ENCODE measurements around the gene TMEM191C. TPM values are rescaled to one million over a fixed set of nuclear protein-coding genes. Genes with fewer than 3 reads are reported as not detected.
"Not testable (repeated sequence)": the region's sequence is repeated elsewhere in the genome, so short reads cannot be mapped to it uniquely, and the experiment has no call there.

Gene TMEM191C
- polyA plus RNA-seq, 1 experiment: 2.0 TPM

- H3K36me3 ChIP-seq (ENCODE audit: control insufficient read depth, insufficient read depth, low read length); CTCF ChIA-PET; H3K4me3 ChIP-seq (ENCODE audit: low read depth, low read length); POLR2A ChIA-PET; H3K27me3 ChIP-seq (ENCODE audit: control insufficient read depth, insufficient read depth, low read length); DNase-seq (ENCODE audit: low read depth): not testable (repeated sequence)
These were observed 23.4 kb downstream of the TMEM191C start for GRCh38 chr22:21490556-21490955.

DNA sequence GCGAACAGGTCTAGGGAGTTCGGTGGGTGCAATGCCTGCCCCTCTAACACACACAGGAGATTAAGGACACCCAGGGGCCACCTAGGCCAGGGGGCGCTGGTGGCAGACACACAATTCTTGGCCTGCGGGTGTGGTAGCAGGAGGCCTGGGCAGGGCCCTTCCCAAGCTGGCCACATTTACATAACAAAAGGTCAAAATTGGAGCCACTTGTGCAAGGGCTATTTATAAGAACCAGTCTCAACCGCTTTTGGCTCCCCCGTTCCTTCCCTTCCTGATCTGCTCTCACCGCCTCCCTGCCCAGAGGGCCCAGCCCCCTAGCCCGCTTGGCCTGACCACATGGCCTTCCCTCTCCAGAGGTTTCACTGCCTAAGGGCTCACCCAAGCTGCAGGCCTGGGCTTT lies 25.1 kb downstream of the TMEM191C start:
- H3K36me3 ChIP-seq (ENCODE audit: control insufficient read depth, insufficient read depth, low read length); H3K4me3 ChIP-seq (ENCODE audit: low read depth, low read length); H3K27me3 ChIP-seq (ENCODE audit: control insufficient read depth, insufficient read depth, low read length); DNase-seq (ENCODE audit: low read depth); POLR2A ChIA-PET; CTCF ChIA-PET: not testable (repeated sequence)

GRCh38 chr22:21493789-21494782 lies 26.9 kb downstream of the TMEM191C start:
- H3K36me3 ChIP-seq (ENCODE audit: control insufficient read depth, insufficient read depth, low read length); POLR2A ChIA-PET; CTCF ChIA-PET; H3K4me3 ChIP-seq (ENCODE audit: low read depth, low read length); H3K27me3 ChIP-seq (ENCODE audit: control insufficient read depth, insufficient read depth, low read length); DNase-seq (ENCODE audit: low read depth): not testable (repeated sequence)

DNA sequence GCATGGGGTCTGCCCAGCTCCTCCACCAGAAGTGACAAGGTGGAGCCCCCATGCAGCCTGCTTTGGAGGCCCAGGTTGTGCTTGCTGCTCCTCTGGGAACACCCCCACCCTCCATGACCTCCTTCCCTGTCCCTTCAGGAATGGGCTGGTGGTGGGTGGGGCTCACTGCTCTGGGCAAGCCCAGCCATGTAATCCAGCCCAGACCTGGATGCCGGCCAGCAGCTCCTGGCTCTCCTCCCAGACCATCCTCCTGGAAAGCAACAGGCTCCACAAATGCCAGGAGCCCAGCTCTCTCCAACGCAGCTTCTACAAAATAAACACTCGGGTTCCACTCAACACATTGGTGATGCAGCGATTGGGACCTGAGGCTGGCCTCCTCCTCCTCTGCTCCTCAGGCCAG lies 30.8 kb downstream of the TMEM191C start:
- POLR2A ChIA-PET; DNase-seq (ENCODE audit: low read depth); H3K4me3 ChIP-seq (ENCODE audit: low read depth, low read length); H3K27me3 ChIP-seq (ENCODE audit: control insufficient read depth, insufficient read depth, low read length); H3K36me3 ChIP-seq (ENCODE audit: control insufficient read depth, insufficient read depth, low read length); CTCF ChIA-PET: not testable (repeated sequence)

DNA sequence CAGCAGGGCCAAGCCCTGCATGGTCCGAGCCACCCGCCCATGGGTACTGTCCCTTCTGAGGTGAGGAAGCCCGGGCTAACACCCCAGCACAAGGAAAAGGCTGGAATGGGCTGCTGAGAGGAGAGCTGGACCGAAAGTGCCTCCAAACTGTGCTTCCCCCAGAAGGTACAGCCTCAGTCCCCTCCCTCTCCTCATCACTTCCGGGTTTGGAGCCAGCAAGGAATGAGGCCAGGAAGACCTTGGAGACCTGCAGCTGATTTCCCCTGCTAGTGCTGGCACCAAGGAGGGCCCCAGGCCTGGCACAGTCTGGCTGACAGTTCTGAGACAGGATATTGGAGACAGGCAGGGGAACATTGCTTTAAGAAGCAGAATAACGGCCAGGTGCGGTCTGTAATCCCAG lies 31.3 kb downstream of the TMEM191C start:
- H3K27me3 ChIP-seq (ENCODE audit: control insufficient read depth, insufficient read depth, low read length); POLR2A ChIA-PET; H3K4me3 ChIP-seq (ENCODE audit: low read depth, low read length); H3K36me3 ChIP-seq (ENCODE audit: control insufficient read depth, insufficient read depth, low read length); CTCF ChIA-PET; DNase-seq (ENCODE audit: low read depth): not testable (repeated sequence)

GRCh38 chr22:21499623-21500506 lies 32.7 kb downstream of the TMEM191C start:
- POLR2A ChIA-PET; DNase-seq (ENCODE audit: low read depth); H3K27me3 ChIP-seq (ENCODE audit: control insufficient read depth, insufficient read depth, low read length); H3K36me3 ChIP-seq (ENCODE audit: control insufficient read depth, insufficient read depth, low read length); H3K4me3 ChIP-seq (ENCODE audit: low read depth, low read length); CTCF ChIA-PET: not testable (repeated sequence)

DNA sequence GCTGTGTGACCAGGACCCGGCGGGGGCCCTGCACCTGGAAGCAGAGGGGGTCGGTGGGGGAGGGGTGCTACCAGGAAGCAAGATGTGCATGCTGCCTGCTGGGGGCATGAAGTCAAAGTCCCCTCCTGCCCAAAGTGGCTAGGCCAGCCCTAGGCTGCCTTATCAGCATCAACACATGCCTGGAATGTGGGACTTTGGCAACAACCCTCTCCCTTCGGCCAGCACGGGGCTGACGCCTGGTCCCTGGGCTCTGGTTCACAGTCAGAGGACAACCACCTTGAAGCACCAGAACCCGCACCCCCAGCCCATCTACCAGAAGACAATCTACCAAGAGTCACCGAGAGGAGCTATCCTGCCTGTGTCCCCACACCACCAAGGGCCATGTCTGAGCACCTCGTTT lies 43.2 kb downstream of the TMEM191C start:
- POLR2A ChIA-PET; CTCF ChIA-PET; H3K4me3 ChIP-seq (ENCODE audit: low read depth, low read length); DNase-seq (ENCODE audit: low read depth); H3K36me3 ChIP-seq (ENCODE audit: control insufficient read depth, insufficient read depth, low read length); H3K27me3 ChIP-seq (ENCODE audit: control insufficient read depth, insufficient read depth, low read length): not testable (repeated sequence)

DNA sequence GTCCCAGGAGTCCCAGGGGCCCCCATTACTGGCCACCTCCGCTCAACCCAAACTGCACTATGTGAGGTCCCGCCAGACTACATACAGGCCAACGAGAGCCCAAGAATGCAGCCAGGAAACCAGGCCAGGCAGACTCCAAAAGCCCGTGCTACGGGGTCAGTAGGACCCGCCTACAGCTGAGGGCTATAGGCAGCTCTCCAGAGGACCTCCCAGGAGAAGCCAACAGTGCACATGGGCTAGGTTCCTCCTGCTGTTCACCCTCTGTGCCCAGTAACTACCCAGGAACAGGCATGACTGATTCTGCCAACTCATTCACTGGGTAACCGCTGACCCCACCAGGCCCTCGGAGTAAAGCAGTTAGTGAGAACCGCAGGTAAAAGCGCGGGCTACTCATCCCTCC lies 44.8 kb downstream of the TMEM191C start:
- H3K27me3 ChIP-seq (ENCODE audit: control insufficient read depth, insufficient read depth, low read length); H3K36me3 ChIP-seq (ENCODE audit: control insufficient read depth, insufficient read depth, low read length); CTCF ChIA-PET; POLR2A ChIA-PET; H3K4me3 ChIP-seq (ENCODE audit: low read depth, low read length); DNase-seq (ENCODE audit: low read depth): not testable (repeated sequence)

DNA sequence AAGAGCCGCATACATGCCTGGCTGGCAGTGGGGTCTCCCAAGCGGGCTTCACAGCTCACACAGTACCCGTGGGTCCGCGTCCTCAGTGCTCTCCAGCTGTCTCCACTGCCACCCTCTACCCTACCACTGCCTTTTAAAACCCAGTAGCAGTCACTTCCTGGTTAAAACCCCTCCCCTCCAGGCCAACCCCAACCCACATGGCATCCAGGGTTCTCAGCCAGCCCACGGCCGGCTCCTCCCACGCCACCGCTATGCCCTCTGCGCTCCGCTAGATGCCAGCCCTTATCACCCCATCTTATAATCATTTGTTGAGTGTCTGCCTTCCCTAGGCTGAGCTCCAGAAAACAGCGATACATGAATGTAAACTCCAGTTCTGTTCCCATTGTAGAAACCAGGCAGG lies 46.9 kb downstream of the TMEM191C start:
- CTCF ChIA-PET; H3K4me3 ChIP-seq (ENCODE audit: low read depth, low read length); H3K27me3 ChIP-seq (ENCODE audit: control insufficient read depth, insufficient read depth, low read length); DNase-seq (ENCODE audit: low read depth); POLR2A ChIA-PET; H3K36me3 ChIP-seq (ENCODE audit: control insufficient read depth, insufficient read depth, low read length): not testable (repeated sequence)

- H3K27me3 ChIP-seq (ENCODE audit: control insufficient read depth, insufficient read depth, low read length); H3K4me3 ChIP-seq (ENCODE audit: low read depth, low read length); H3K36me3 ChIP-seq (ENCODE audit: control insufficient read depth, insufficient read depth, low read length); CTCF ChIA-PET; DNase-seq (ENCODE audit: low read depth); POLR2A ChIA-PET: not testable (repeated sequence)
These were observed 48.0 kb downstream of the TMEM191C start for GRCh38 chr22:21515234-21515633.

- CTCF ChIA-PET; POLR2A ChIA-PET; H3K27me3 ChIP-seq (ENCODE audit: control insufficient read depth, insufficient read depth, low read length); H3K36me3 ChIP-seq (ENCODE audit: control insufficient read depth, insufficient read depth, low read length); DNase-seq (ENCODE audit: low read depth); H3K4me3 ChIP-seq (ENCODE audit: low read depth, low read length): not testable (repeated sequence)
These were observed 49.3 kb downstream of the TMEM191C start for GRCh38 chr22:21516522-21516921.

DNA sequence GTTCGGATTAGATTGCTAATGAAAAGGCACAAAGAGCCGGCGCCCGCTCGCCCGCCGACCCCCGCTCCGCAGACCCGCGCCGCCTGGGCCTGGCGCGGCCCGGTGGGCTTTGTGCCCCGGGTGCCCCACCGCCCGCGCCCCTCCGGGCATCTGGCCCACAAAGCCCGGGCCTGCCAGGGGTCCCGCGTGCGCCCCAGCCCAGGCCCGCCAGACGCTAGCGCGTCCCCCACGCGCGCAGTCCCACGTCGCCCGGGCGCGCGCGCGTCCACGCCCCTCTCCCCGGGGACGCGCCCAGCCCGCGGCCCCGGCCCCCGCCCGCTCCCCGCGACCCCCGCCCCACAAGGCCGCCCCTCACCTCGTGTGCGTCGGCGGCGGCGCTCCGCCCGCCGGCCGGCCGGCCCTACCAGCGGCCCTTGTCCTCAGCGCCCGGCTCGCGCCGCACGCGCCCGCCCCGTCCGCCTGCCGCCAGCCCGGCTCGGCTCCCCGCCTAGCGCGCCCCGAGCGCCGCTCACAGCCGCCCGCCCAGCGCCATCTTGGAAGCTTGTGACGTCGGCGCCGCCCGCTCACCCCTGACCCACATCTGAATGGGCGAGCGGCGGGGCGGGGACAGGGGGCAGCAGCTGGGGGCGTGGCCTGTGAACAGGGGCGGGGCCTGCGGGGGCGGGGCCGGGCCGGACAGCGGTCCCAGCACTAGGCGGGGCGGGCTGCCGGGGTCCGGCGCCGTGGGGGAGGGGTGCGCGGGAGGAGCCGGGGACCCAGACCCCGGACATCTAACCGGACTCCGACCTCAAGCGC lies 50.0 kb downstream of the TMEM191C start:
- POLR2A ChIA-PET, CTCF ChIA-PET: not testable (repeated sequence)

More for the DNA sequence above, 50.0 kb downstream of the TMEM191C start:
- H3K4me3 ChIP-seq (ENCODE audit: low read depth, low read length); H3K36me3 ChIP-seq (ENCODE audit: control insufficient read depth, insufficient read depth, low read length); H3K27me3 ChIP-seq (ENCODE audit: control insufficient read depth, insufficient read depth, low read length); DNase-seq (ENCODE audit: low read depth): not testable (repeated sequence)

Data from BJ (cell line).